HCEC 1CT (cell line): ENCODE results near the gene FSTL1.

Experiments used
- DNase-seq: peaks from one replicate; pipeline ENCODE4 v3.0.0-alpha.2; 2017

FSTL1 gene

DNA sequence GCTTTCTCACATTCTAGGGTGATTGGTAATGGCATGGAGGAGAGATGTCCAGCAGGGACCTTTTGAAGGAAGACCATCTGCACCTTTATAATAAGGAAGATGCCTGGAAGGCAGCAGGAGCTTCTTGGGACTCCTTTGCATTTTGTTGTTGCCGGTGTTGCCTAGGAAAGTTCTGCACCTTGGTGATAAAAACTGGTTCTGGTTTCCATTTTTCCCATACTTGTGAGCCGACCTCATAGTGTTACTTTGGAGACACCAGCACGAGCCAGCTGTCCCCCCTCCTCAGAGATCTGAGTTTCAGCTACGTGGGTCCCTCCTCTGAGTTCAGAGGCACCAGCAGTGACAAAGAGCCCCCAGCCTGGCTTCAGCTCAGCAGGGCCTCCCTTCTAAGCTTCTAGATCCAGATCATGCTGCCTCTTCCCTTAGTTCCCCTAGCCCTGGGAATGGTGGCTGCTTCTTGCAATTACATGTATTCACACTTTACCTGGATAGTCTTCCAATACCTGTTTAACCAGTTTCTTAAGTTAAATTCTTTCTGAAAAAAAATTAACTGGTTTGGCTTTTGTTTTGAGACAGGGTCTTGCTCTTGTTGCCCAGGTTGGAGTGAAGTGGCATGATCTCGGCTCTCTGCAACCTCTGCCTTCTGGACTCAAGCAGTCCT lies 18.0 kb upstream of the FSTL1 start:
- no peak for DNase-seq

DNA sequence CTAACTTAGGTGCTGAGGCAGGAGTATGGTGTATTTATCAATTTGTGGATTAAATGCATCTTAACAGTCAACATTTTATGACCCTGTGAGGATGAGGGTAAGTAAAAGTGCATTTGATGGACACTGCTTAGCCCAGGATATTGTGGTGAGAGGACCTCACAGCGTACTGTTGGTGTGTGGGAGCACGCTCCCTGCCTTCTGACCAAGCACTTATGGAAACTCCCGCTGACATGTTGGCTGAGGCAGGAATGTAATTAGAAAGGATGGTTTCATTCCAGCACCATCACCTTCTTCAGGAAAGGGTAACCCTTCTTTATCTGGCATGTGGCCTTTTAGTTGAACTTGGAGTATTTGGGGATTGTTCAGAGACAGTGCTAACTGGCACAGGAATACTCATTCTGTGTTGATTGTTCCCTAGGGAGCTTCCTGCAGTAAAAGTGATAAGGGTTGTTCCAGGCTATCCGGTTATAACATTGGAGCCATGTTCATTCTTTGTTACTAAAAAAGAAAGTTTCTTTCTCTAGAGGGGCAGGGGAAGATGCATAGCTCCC lies 11.7 kb upstream of the FSTL1 start:
- no peak for DNase-seq

DNA sequence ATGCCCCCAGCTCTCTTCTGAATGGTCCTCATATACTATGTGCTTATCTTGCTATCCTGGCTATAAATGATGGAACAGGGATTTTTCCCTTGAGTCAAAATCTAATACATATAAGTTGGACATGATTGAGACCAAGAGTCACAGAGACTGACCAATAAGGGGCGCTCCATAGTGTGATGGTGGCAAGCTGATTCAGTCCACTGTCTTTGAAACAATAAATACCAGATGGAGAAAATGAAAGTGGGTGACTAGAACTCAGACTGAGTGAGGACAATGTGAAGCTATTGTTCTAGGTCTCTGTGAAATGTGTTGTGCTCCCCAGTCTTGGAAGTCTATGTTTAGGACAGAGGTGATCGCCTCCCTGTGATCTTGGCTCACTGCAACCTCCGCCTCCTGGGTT lies 10.6 kb upstream of the FSTL1 start:
- peak; percentile 29 for DNase-seq

DNA sequence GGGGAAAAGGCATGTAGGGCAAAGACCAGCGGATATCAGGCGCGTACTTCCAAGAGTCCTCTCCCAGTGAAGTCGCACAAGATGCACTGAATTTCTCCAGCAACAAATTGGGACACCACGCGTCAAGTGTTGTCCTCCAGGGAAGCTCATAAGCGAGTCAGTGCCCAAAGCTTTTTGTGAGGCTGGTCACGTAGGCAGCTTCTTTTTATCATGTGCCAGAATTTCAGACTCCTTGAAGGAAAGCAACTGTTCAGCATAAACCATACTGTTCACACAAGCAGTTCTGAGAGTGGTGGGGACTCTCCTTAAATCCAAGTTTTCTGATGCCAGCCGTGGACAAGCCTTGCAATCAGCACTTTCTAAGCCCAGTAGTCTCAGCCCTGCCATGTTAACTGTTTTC lies 10.1 kb upstream of the FSTL1 start:
- DNase-seq, result no peak

DNA sequence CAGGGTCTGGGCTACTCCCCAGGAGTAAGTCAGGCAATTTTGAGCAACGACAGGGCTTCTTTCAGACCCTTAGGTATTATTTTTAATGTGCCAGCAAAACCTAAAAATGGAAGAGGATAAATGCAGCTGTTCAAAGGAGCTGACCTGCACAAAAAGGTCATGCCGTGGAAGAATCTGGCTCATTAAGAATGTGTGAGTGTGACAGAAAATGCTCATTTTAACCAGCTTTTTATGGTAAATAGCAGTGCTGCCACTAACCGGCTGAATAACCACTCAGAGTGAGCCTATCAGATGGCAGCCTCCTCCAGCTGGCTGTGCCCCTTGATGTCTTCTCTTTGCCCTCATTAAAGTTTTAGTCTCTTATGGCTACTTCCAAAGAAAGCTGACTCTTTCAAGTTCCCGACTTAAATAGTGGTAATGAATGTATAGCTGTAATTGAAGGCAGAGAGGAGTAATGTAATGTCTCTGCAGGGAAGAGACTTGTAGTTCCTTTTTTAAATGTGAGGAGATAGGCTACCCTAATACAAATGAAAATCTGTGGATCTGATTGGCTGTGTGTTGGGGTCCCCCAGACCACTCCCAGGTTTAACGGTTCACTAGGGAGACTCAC lies 9.5 kb upstream of the FSTL1 start:
- DNase-seq, result no peak

DNA sequence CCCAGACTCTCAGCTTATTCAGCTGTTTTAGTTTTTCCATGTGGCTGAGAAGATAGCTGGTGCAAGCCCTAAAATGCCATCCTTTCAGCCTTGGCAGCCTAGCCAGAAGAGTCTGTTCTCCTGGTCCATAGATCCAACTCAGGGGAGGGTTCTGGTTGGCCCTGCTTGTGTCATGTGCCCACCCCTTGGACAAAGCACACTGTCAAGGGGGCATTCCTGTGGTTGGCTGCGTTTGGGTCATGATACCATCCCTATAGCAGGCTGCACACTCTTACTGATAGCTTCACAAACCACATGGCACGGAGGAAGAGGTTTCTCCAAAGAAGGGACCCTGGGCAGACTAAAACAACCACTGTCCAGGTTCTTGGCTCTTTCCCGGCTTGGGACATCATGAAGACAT lies 8.4 kb upstream of the FSTL1 start:
- DNase-seq, result no peak

DNA sequence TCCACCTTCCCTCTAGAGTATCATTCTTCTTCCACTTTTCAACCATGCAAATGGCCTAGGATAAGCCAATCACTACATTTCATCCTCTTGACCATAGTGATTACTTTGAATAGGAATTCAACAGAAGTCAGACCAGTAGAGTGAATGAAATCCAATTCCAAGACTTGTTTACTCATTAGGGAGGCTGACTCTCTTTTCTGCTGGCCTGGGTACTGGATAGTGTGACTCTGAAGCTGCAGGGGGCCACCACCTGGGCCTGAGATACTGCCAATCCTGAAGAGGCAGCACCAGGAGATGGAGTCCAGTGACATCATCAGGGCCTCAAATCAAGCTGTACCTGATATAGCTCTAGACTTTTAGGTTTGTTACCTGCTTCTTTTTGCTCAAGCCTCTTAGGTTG lies 7.0 kb upstream of the FSTL1 start:
- DNase-seq, result no peak

DNA sequence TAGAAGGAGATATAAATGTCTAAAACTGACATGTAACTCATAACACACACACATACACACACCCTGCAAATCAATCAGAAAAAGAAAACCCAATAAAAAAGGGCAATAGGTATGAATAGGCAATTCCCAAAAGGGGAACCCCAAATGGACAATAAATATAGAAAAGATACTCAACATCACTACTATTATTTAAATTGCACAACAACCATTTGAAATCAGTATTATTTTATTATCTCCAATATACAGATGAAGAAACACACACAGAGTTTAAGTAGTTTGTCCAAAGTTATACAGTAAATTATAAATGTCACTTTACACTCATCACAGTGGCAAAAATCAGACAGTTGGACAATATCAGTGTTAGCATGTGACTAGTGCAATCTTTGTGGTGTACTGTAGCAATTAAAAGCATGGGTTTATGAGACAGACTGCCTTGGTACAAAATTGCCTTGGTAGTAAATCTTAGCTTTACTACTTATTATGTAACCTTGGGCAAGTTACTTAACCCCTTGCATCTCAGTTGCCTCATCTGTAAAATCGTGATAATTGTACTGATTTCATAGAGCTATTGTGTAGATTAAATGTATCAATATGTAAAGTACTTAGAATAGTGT lies 3.4 kb upstream of the FSTL1 start:
- no peak for DNase-seq

DNA sequence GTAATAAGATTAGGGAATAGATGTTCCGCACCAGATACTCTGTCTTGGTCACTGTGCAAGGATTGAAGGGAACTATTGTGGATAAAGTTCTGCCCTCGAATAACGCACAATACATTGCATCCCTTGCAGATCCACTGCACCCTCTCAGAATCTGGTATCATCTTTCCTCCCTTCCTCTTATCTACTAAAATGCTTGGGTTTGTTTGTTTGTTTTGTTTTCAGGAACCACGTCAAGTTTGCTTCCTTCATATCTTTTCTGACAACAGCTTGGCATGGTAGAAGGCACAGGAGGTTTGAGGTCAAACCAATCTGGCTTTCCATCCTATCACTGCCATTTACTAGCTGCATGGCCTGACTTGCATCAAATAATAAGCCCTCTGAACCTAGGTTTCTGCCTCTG lies 2.0 kb upstream of the FSTL1 start:
- no peak for DNase-seq

DNA sequence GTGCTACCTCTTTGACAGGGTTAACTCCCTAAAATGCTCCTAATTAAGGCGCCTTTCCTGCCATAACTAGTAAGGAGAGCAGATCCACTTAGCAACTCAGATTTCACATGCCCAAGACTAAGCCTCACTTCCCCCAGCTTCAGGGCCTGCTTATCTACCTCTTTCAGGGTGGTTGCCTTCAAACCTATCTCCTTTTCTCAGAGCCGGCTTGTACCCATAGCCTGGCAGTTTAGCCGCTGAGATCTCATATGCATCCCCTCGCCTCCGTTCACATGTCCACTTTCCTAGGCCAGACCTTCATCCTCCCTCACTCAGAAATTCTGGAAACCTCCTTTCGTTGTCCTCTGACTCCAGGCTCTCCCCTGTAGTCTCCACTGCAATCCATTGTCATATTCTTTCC lies 1.0 kb upstream of the FSTL1 start:
- DNase-seq, result no peak

DNA sequence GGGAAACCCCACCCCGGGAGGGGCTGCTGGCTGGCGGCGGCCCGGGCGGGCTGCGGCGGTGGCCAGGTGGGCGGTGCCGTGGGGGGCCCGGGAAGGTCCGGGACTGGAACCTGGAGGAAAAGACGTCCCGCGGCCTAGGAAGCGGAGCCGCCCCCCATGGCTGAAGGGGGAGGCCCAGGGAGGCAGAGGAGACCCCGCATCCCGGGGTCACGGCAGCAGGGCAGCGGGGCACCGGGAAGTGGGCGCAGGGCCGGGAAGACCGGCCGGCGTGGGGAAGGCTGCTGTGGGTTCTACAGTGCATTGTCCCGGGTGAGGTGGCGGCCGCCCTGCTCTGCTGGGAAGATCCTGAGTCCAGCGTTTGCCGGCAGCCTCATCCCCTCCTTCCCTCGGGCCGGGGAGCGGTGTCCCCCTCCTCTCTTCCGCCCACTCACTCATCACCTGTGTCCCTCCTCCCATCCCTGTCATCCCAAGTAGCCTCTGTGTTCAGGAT lies 525 bp upstream of the FSTL1 start:
- DNase-seq, result no peak

DNA sequence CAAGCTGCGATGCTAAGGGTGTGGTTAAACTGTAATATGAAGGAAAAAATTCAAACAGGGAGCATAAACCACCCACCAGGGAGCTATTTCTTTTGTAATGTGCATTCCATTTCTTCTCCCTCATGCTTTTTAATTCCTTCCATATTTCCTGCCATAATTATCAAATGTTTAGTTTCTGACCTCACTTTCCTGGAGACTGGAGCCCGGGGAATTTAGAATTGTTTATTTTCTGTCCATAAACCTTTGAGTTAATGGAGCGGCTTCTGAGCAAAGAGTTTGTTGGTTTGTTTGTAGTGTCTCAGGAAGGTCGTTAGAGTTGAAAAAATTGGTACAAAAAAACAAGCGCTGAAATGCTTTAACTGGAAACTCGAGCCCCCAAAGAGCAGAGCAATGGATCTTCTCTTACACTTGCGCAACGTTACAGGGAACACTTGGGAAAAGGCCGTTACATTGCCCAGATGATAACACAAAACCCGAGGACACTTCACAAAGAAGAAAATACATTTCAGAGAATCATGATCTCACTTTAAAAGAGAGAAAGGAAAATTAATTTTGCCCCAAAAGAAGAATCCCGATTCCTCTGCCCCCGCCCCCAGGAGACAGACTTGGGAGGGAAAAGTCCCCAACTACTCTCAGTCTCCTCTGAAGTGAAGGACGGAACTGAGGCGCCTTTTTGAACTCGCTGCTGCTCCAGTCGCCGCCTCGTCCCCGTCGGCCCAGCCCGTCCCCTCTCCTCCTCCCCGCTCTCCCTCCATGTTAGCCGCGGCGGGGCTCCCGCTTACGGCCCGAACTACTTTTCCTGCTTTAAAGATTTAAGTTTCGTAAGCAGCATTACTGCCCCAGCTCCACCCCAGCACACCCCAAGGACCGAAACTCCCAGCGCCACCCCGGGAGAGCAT lies 842 bp downstream of the FSTL1 start:
- peak; percentile 88 for DNase-seq

DNA sequence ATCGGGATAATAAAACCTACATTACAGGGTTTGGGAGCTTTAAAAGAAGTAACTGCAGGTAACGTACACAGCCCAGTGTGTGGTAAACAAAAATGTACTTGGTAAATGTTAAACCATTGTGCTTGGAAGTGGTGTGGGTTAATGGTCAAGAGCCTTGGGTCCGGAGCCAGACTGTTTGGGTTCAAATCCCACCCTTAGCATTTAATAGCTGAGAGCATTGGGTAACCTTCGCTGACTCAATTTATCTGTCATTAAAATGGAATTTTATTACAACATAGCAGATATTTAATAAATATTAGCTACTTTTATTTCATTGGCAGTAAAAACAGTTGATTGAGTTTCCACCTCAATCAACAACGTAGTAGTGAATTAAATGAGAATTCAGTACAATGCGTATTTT lies 1.5 kb downstream of the FSTL1 start:
- DNase-seq, result peak; percentile 80

DNA sequence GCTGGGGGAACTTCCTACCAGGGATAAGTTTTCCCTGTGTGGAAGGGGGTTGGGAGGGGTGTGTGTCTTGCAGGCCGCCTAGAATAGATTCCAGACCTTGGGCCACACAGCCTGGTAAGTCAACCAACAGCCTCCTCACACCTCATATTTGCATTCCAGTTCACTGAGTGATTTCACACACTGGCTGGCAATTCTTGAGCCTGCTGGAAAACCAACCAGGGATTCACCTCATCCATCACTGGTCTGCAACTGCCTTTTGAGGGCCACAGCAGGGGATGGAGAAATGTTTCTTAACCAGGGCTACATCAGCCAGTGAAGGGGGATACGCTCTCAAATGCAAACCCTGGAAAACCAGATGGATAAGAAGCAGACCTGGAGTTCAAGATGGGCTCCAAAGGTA lies 2.0 kb downstream of the FSTL1 start:
- DNase-seq, result peak; percentile 87

DNA sequence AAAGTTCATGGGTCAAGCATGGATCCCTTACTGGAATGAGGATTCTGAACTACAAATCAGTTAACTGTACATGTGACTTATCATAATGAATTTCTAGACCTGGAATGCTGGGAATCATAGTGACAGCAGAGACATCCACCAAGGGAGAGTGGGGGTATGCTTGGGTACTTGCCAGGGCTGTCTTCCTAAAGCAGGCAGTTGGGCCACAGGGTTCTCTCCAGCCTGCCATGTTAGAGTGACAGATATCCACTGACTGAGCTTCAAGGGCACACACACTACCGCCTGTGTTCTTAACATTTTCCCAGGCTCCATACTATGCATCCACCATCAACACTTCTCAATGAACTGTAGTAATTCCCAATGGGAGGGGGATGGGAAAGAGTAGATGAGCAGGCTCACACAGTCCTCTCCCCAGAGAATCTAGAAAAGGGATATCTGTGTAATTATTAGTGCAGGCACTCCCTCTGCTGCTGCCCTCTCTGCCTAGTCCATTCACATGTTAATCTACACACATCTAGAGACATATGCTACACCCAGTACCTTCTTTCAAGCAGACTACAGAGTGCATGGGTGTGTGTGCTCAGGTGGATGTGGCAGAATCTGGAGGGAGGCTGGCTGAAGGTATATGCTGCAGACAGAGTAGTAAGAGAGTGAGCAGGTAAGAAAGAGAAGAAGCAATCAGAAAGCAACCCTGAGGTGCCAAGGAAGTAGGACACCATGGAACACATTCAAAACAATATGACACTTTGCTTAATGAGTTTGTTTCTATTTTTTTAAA lies 3.7 kb downstream of the FSTL1 start:
- DNase-seq, result no peak

DNA sequence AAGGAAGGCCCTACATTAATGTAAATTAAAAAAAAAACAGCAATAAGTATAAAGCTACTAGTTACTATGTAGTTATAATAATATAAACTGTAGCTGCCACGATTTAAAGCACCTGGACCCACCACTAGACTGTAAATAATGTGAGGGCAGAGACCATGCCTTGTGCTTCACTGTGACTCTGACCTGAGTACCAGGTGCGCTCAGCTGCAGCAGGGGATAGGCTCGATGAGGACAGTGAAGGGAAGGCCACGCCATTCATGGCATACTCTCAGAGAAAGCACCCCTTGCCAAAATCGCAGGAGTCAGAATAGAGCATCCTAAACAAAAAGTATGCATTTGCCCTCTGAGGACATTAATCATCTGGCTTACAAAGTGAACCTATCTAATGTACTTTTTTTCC lies 5.1 kb downstream of the FSTL1 start:
- no peak for DNase-seq

DNA sequence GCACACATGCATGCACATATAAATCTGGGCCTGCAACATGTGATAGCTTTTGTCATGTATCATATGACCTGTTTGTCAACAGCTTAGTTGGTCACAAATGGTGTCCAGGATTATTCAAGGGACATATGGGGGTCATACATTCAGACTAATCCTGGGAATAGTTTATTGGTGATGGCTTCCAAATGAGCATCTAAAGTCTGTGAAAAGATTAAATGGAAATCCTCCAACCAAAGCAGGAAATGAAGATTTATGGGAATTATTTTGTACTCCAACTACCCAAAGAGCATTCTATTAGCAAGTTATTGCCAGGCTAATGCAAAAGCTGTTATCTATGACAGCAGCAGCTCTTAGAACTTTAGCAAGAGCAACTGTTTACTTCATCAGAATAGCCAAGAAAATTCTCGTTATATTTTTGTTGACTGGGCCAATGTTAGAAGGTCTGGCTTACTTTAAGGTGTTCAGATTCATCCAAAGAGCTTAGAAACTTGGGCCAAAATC lies 7.1 kb downstream of the FSTL1 start:
- DNase-seq, result no peak

DNA sequence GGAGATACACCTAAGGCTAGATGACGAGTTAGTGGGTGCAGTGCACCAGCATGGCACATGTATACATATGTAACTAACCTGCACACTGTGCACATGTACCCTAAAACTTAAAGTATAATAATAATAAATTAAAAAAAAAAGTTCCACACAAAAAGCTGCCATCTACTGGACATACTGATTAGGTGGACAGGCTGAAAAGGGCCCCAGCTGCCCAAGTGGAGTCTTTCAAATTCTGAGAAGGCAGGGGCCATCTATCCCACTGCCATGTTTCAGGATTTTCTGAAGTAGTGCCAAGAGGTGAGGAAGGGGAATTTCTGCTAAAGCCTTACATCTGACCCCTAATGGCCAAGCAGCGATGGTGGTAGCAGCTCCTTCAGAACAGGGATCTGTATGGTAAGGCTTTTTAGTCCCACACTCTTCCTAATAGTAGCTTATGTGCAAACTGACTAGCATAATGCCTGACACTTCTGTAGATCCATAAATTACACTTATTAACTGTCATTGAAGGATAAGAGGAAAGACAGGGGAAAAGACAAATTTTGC lies 7.7 kb downstream of the FSTL1 start:
- no peak for DNase-seq

DNA sequence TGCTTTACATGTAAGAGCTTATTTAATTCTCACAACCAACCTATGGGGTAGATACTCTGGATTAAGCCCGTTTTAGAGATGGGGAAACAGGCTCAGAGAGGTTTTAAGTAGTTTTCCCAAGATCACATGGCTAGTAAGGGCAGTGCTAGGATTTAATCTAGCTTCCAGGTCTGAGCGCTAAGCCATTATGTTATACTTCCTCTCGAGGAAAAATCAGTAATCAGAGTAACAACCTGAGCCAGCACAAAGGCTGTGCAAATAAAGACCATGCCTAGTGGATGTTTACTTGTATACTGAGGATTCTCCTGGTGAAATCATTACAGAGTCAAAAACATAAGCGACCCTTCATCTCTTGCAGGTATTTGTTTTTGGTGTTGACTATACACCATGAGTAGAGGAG lies 9.0 kb downstream of the FSTL1 start:
- no peak for DNase-seq

DNA sequence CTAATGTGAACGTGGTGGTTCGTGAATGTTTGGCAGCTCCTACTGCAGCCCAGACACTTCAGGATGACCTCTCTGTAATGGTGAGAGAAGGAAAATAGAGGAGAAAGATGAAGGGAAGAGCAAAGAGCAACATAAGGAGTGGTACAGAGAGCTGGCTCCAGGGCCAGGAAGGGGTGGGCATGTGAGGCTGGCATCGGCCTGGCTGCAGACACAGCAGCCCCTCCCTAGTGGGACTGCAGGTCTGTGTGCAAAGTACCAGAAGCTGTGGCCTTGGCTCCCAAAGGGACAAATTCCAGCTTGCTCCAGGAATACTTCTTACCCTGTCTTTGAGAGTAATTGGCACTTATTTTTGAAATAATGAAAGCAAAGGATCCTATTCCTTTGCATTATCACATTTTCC lies 10.0 kb downstream of the FSTL1 start:
- no peak for DNase-seq

DNA sequence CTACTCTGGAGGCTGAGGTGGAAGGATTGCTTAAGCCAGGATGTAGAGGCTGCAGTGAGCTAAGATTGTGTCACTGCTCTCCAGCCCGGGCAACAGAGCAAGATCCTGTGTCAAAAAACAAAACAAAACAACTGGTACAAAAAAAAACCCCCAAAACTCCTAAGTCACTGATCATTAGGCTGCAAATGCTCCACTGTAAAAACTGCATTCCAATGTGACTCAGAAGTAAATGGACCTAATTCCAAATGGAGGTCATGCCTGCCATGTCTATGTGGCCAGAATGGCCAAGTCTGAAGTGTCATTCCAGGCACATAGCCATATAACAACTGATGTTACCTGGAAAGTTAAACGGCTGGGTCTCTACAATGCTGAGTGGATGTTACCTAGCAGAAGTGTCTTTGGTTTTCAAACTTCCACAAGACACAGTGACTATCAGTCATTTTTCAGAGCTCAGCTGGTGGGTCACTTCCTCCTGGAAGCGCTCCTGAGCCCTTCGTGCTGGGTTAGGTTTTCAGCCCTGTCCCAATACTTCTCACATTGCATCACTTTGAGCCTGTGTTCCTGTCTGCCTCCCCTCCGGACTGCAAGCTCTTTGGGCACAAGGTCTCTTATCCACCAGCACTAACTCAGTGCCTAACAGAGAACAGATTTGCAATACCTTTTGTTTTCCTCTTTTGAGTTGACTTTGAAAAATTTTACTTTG lies 10.6 kb downstream of the FSTL1 start:
- DNase-seq, result peak; percentile 56
